K562 (cell line): Measurements from ENCODE around the gene ABHD18. TPM values are rescaled to one million over a fixed set of nuclear protein-coding genes. Genes with fewer than 3 reads are reported as not detected.

Source experiments
- ATAC-seq: fragments of 200-7000 bp; cut with Tn5 transposase; 3 replicates; pipeline ENCODE4 v1.9.1; 2020; ENCODE audit warnings: moderate library complexity
- BruUV-seq: library from RNA; stranded (reverse); fragments of 400-500 nt; replicated peaks from 2 replicates; lab custom pipeline; 2021; lab: Mats Ljungman, UMichigan
- CTCF ChIA-PET: fragments of 300-600 bp; formaldehyde crosslinking; extraction: SDS; loops from one replicate; lab custom pipeline; 2021; ENCODE audit warnings: low intra/inter-chr PET ratio; lab: Yijun Ruan, JAX
- POLR2A ChIA-PET: fragments of 300-600, 350-650 bp; sonication (Branson Sonifier 250); formaldehyde crosslinking; extraction: SDS; loops from one replicate; lab custom pipeline; 2021; ENCODE audit warnings: antibody characterized with exemption, inconsistent platforms; lab: Yijun Ruan, JAX
- DNase-seq, 4 experiments: peaks; one replicate each; pipeline versions ENCODE4 v3.0.0 to v3.0.0-alpha.2; 2011 to 2018; ENCODE audit warnings: low spot score in 3 of 4, mixed read lengths in 3 of 4; ENCODE audit errors: extremely low read depth in 1 of 4
- FAIRE-seq: peaks from 2 replicates; lab custom pipeline; 2011; peaks lifted over from hg19 to GRCh38; lab: Jason Lieb, UNC
- H2AFZ ChIP-seq: 2 replicates; pipeline ENCODE4 v1.6.0; 2011; ENCODE audit warnings: low read depth, low read length, control low read depth, inconsistent platforms
- H3K27ac ChIP-seq: fragments of 200-600 bp; 3 replicates; pipeline ENCODE4 v1.8.0; 2011; ENCODE audit warnings: low read depth, mild to moderate bottlenecking, control low read depth, inconsistent platforms, low read length, moderate library complexity, mixed read lengths; ENCODE audit errors: extremely low read depth
- H3K27me3 ChIP-seq, 2 experiments: fragments of 300-600 bp in 1 of 2; 2 replicates in 1 of 2; 3 replicates in 1 of 2; pipeline versions ENCODE4 v1.6.0 to v1.8.0; 2011; ENCODE audit warnings: inconsistent platforms in 2 of 2, low read length in 2 of 2, mild to moderate bottlenecking in 1 of 2, mixed read lengths in 1 of 2, moderate library complexity in 1 of 2; ENCODE audit not compliant: control insufficient read depth in 2 of 2, insufficient read depth in 2 of 2
- H3K36me3 ChIP-seq: fragments of 300-600 bp; 3 replicates; pipeline ENCODE4 v1.8.0; 2011; ENCODE audit warnings: mild to moderate bottlenecking, low read length, inconsistent platforms; ENCODE audit not compliant: control insufficient read depth, insufficient read depth
- H3K4me1 ChIP-seq, 2 experiments: fragments of 200-600 bp in 1 of 2; replicated peaks in 1 of 2; 2 replicates in 1 of 2; 3 replicates in 1 of 2; pipeline versions ENCODE4 v1.5.1 to v1.8.0; 2011; ENCODE audit warnings: inconsistent platforms in 2 of 2, low read length in 2 of 2, mild to moderate bottlenecking in 1 of 2, mixed read lengths in 1 of 2, moderate library complexity in 1 of 2; ENCODE audit not compliant: control insufficient read depth in 2 of 2, insufficient read depth in 2 of 2
- H3K4me2 ChIP-seq: 2 replicates; pipeline ENCODE4 v1.6.1; 2011; ENCODE audit warnings: low read length, control low read depth, inconsistent platforms, mixed read lengths; ENCODE audit not compliant: insufficient read depth
- H3K4me3 ChIP-seq: fragments of 200-600 bp; sonication (generic), shearing (Covaris generic); 2 replicates; pipeline ENCODE4 v1.5.1; 2016; ENCODE audit warnings: control low read depth, inconsistent platforms
- H3K79me2 ChIP-seq: fragments of 200-600 bp; 3 replicates; pipeline ENCODE4 v1.8.0; 2011; ENCODE audit warnings: low read length, inconsistent platforms; ENCODE audit not compliant: control insufficient read depth, insufficient read depth
- H3K9ac ChIP-seq, 2 experiments: 2 replicates each; pipeline versions ENCODE4 v1.6.0 to v1.6.1; 2011; ENCODE audit warnings: low read depth in 2 of 2, low read length in 2 of 2, control low read depth in 1 of 2, inconsistent platforms in 1 of 2, mild to moderate bottlenecking in 1 of 2, mixed read lengths in 1 of 2; ENCODE audit not compliant: insufficient read depth in 1 of 2
- H3K9me1 ChIP-seq: one replicate; pipeline ENCODE4 v1.6.0; 2011; ENCODE audit warnings: inconsistent platforms, mild to moderate bottlenecking, low read length, moderate library complexity; ENCODE audit not compliant: control insufficient read depth, insufficient read depth
- H3K9me3 ChIP-seq: replicated peaks from 2 replicates; pipeline ENCODE4 v1.5.1; 2011; ENCODE audit warnings: low read depth, low read length, inconsistent platforms; ENCODE audit not compliant: control insufficient read depth, insufficient read depth
- H4K20me1 ChIP-seq: replicated peaks from 2 replicates; pipeline ENCODE4 v1.6.1; 2011; ENCODE audit warnings: low read length, inconsistent platforms, mixed read lengths; ENCODE audit not compliant: control insufficient read depth, insufficient read depth
- FOXK1 ChIP-seq: sonication (generic); formaldehyde crosslinking; IDR thresholded peaks from 2 replicates; pipeline ENCODE4 v1.8.0; 2022; ENCODE audit warnings: missing genetic modification reagents, mild to moderate bottlenecking, borderline replicate concordance
- FOXP1 ChIP-seq: sonication (generic); formaldehyde crosslinking; IDR thresholded peaks from 2 replicates; pipeline ENCODE4 v1.8.0; 2022; ENCODE audit warnings: mild to moderate bottlenecking, missing genetic modification reagents
- HDGF ChIP-seq: fragments of 450-650 bp; IDR thresholded peaks from 2 replicates; pipeline ENCODE4 v1.6.1; 2016
- KLF6 ChIP-seq: fragments of 250-450 bp; sonication (Bioruptor Pico); IDR thresholded peaks from 2 replicates; pipeline ENCODE4 v1.4.0; 2020; ENCODE audit warnings: mild to moderate bottlenecking, moderate library complexity, borderline replicate concordance
- MAX ChIP-seq: sonication (generic); formaldehyde crosslinking; IDR thresholded peaks from 2 replicates; pipeline ENCODE4 v1.9.0; 2022; ENCODE audit warnings: mild to moderate bottlenecking, missing genetic modification reagents
- MLX ChIP-seq, 2 experiments: fragments of 450-650 bp in 1 of 2; sonication (generic) in 1 of 2; formaldehyde crosslinking; conservative IDR thresholded peaks; 2 replicates each; pipeline versions ENCODE4 v1.4.0 to v1.8.1; 2020 to 2022; ENCODE audit warnings: mild to moderate bottlenecking in 1 of 2, missing genetic modification reagents in 1 of 2
- MTF1 ChIP-seq: fragments of 250-450 bp; sonication (Bioruptor Pico); IDR thresholded peaks from 2 replicates; pipeline ENCODE4 v1.9.0; 2021; ENCODE audit warnings: moderate library complexity, mild to moderate bottlenecking, inconsistent platforms, borderline replicate concordance
- NFE2 ChIP-seq: IDR thresholded peaks from 2 replicates; pipeline ENCODE4 v1.6.1; 2014; ENCODE audit warnings: antibody characterized with exemption, low read depth
- NFRKB ChIP-seq: fragments of 450-650 bp; IDR thresholded peaks from 2 replicates; pipeline ENCODE4 v1.6.1; 2016; ENCODE audit warnings: low read depth
- NR2C2 ChIP-seq, 2 experiments: fragments of 200-800 bp in 1 of 2; sonication (Bioruptor generic) in 1 of 2; sonication (generic) in 1 of 2; formaldehyde crosslinking in 1 of 2; IDR thresholded peaks; 2 replicates each; pipeline versions ENCODE4 v1.6.1 to v1.8.0; 2016 to 2022; ENCODE audit warnings: mild to moderate bottlenecking in 1 of 2, missing compliant biosample characterization in 1 of 2, missing genetic modification characterization in 1 of 2, missing genetic modification reagents in 1 of 2
- NRF1 ChIP-seq, 2 experiments: fragments of 450-650 bp; IDR thresholded peaks in 1 of 2; conservative IDR thresholded peaks in 1 of 2; 2 replicates each; pipeline ENCODE4 v1.6.1; 2014; ENCODE audit warnings: mild to moderate bottlenecking in 2 of 2
- PKNOX1 ChIP-seq: fragments of 450-650 bp; IDR thresholded peaks from 2 replicates; pipeline ENCODE4 v1.6.1; 2016
- SNRNP70 ChIP-seq: fragments of 200-400 bp; formaldehyde crosslinking; optimal IDR thresholded peaks from 2 replicates; pipeline ENCODE3; 2017; ENCODE audit warnings: low read depth, low read length
- ZBTB7A ChIP-seq: IDR thresholded peaks from 2 replicates; pipeline ENCODE4 v1.6.1; 2011; ENCODE audit warnings: low read depth, mild to moderate bottlenecking, low read length, moderate library complexity, borderline replicate concordance; ENCODE audit not compliant: control insufficient read depth
- ZNF140 ChIP-seq: fragments of 250-450 bp; sonication (Bioruptor Pico); IDR thresholded peaks from 2 replicates; pipeline ENCODE4 v1.8.0; 2021; ENCODE audit warnings: moderate library complexity, mild to moderate bottlenecking, inconsistent platforms
- ZNF197 ChIP-seq: fragments of 200-800 bp; sonication (Bioruptor generic); IDR thresholded peaks from 2 replicates; pipeline ENCODE4 v1.6.1; 2016; ENCODE audit warnings: low read depth, missing genetic modification characterization, missing compliant biosample characterization
- ZNF445 ChIP-seq: fragments of 250-450 bp; sonication (Bioruptor Pico); IDR thresholded peaks from 2 replicates; pipeline ENCODE4 v1.4.0; 2020; ENCODE audit warnings: low read depth, mild to moderate bottlenecking, moderate library complexity
- ZNF699 ChIP-seq: fragments of 250-450 bp; sonication (Bioruptor Pico); IDR thresholded peaks from 2 replicates; pipeline ENCODE4 v1.8.0; 2021; ENCODE audit warnings: mild to moderate bottlenecking, moderate library complexity; ENCODE audit not compliant: insufficient replicate concordance
- ZNF785 ChIP-seq: fragments of 250-450 bp; sonication (Bioruptor Pico); IDR thresholded peaks from 2 replicates; pipeline ENCODE4 v1.4.0; 2020; ENCODE audit warnings: mild to moderate bottlenecking
- WGBS: fragments of 100-300 bp; shearing (Covaris generic); methylation state at CpG from one replicate; pipeline ENCODE4 v1.1.6; 2016; ENCODE audit warnings: low coverage, mixed read lengths; ENCODE audit not compliant: insufficient coverage; ENCODE audit errors: missing lambda C conversion rate; 5-methylcytosine and 5-hydroxymethylcytosine counted together
- in situ Hi-C: fragments of 300-500 bp; cut with MboI; formaldehyde crosslinking; loops from 4 replicates; pipeline ENCODE4 v1.15.0; 2018; ENCODE audit warnings: inconsistent platforms, mixed read lengths
- intact Hi-C: fragments of 100-400 bp; cut with micrococcal nuclease; formaldehyde crosslinking; loops from 2 replicates; pipeline ENCODE4 v1.14.2; 2022
- polyA plus RNA-seq, 8 experiments: library from polyadenylated mRNA; depleted of rRNA in 4 of 8; stranded (reverse) in 5 of 8; unstranded in 3 of 8; fragments of >200 nt; fragmentation: Nextera tagmentation in 2 of 8; fragmentation: Illumina TruSeq in 1 of 8; extraction: Ambion mirVana in 2 of 8; extraction: Trizol in 1 of 8; gene quantifications; 2 replicates each; pipeline versions ENCODE4 v1.2.1 to v1.2.3, GENCODE V29; 2011 to 2014; ENCODE audit warnings: inconsistent platforms in 1 of 8, missing spikeins in 1 of 8
- total RNA-seq, 7 experiments: library from RNA; depleted of rRNA in 6 of 7; stranded (reverse); fragments of >200 nt in 6 of 7; fragmentation: Illumina TruSeq in 2 of 7; extraction: Trizol in 2 of 7; gene quantifications; 2 replicates each; pipeline versions ENCODE4 v1.2.1 to v1.2.3, GENCODE V29; 2011 to 2021; ENCODE audit warnings: low replicate concordance in 1 of 7

ABHD18 gene
- total and polyA plus RNA-seq, 9 of the 15 experiments (the other 6 are each of a cell fraction or from before 2014, with no cell fraction given): 6.1 to 25.0 (median 16.0) TPM

GRCh38 chr4:128061566-128062536 is 96.6 kb downstream of the ABHD18 start:
- peak overlapping the region; percentile 79 for H3K4me3 ChIP-seq
- 0 out of 3 replicates have a peak, but pooled peaks cover 3% of the 10 kb centered on the region for H3K36me3 ChIP-seq
- CTCF ChIA-PET: no interaction called here
- in situ Hi-C loops: no loop called here
- H2AFZ ChIP-seq: peak overlapping the region; percentile 84
- H3K79me2 ChIP-seq: peaks cover 56% of the 10 kb centered on the region
- peaks cover 0 to 27% of the 10 kb centered on the region in 2 experiments; a peak in 4 of 5 replicates for H3K4me1 ChIP-seq
- POLR2A ChIA-PET: interaction anchor here (0.6 to 2.0 kb wide), 11 partner anchors 11 to 473 kb away, joined by 3 to 10 read pairs (median 4); partner anchors contain the start of genes ABHD18 and MFSD8
- intact Hi-C loops: loop anchor here (2.0 to 10.0 kb wide), 4 partner anchors 97 to 280 kb away; partner anchors contain the start of genes ABHD18, HSPA4L, MFSD8 and PGRMC2
- no peaks in the 10 kb centered on the region for H3K9me3 ChIP-seq
- FAIRE-seq (no peak), DNase-seq (peak; percentile 49 to 56 (median 55)), ATAC-seq (peak; percentile 44)
- peak overlapping the region; percentile 97 for H3K27ac ChIP-seq
- BruUV-seq: no TSS peak
- no peaks in the 10 kb centered on the region for H3K27me3 ChIP-seq
- peaks cover 3% of the 10 kb centered on the region; the same call in 1 of the 2 replicates for H4K20me1 ChIP-seq
- peak overlapping the region; percentile 94 to 96 for H3K9ac ChIP-seq
- under 1% methylated on average over 48 of the region's 101 CpGs for WGBS
- H3K4me2 ChIP-seq: peak overlapping the region; percentile 85
- H3K9me1 ChIP-seq: no peaks in the 10 kb centered on the region
- TF ChIP-seq ZNF197 (CRISPR knock-in tag) (no peak), FOXK1 (CRISPR knock-in tag) (no peak), MLX (CRISPR knock-in tag; conservative IDR thresholded peaks at IDR 0.05) (no peak), MAX (CRISPR knock-in tag) (peak; percentile 53), ZNF699 (no peak), MTF1 (CRISPR knock-in tag) (no peak), SNRNP70 (no peak), NFRKB (no peak), ZNF445 (CRISPR knock-in tag) (no peak), ZBTB7A (no peak), NR2C2 (CRISPR knock-in tag; IDR thresholded peaks at IDR 0.05) (no peak), NR2C2 (tag; IDR thresholded peaks at IDR 0.05) (no peak), ZNF785 (CRISPR knock-in tag) (no peak), FOXP1 (0 out of 2 replicates have a peak, but pooled peaks have one; percentile 24), KLF6 (no peak), ZNF140 (CRISPR knock-in tag) (no peak), NFE2 (no peak), PKNOX1 (peak; percentile 56), HDGF (no peak), NRF1 (conservative IDR thresholded peaks at IDR 0.05 in 1 of 2, IDR thresholded peaks at IDR 0.05 in 1 of 2) (no peak)
